ENCODE results near the gene PAMR1. TPM values are rescaled to one million over a fixed set of nuclear protein-coding genes. Genes with fewer than 3 reads are reported as not detected.

Gene PAMR1
- total RNA-seq, 1 donor = 278 TPM

- no peak overlapping the region for H3K4me3 ChIP-seq (ENCODE audit: low read depth, low read length)
- no peak for DNase-seq (ENCODE audit: low read depth)
- TF ChIP-seq, protein P1, sequence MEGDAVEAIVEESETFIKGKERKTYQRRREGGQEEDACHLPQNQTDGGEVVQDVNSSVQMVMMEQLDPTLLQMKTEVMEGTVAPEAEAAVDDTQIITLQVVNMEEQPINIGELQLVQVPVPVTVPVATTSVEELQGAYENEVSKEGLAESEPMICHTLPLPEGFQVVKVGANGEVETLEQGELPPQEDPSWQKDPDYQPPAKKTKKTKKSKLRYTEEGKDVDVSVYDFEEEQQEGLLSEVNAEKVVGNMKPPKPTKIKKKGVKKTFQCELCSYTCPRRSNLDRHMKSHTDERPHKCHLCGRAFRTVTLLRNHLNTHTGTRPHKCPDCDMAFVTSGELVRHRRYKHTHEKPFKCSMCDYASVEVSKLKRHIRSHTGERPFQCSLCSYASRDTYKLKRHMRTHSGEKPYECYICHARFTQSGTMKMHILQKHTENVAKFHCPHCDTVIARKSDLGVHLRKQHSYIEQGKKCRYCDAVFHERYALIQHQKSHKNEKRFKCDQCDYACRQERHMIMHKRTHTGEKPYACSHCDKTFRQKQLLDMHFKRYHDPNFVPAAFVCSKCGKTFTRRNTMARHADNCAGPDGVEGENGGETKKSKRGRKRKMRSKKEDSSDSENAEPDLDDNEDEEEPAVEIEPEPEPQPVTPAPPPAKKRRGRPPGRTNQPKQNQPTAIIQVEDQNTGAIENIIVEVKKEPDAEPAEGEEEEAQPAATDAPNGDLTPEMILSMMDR (IDR thresholded peaks at IDR 0.05; ENCODE audit: insufficient read depth, low read length) = no peak
Observed at GRCh38 chr11:35545391-35546003, 20.1 kb upstream of the PAMR1 start.

GRCh38 chr11:35543481-35543880 lies 18.1 kb upstream of the PAMR1 start:
- H3K4me3 ChIP-seq (ENCODE audit: low read depth, low read length) = no peak overlapping the region
- DNase-seq (ENCODE audit: low read depth) = no peak
- TF ChIP-seq, protein P1 (IDR thresholded peaks at IDR 0.05; ENCODE audit: insufficient read depth, low read length) = no peak

GRCh38 chr11:35541621-35542375 lies 16.4 kb upstream of the PAMR1 start:
- peak; percentile 99 for DNase-seq (ENCODE audit: low read depth)
- H3K4me3 ChIP-seq (ENCODE audit: low read depth, low read length) = no peak overlapping the region
- TF ChIP-seq, protein P1 (IDR thresholded peaks at IDR 0.05; ENCODE audit: insufficient read depth, low read length) = no peak

- H3K4me3 ChIP-seq (ENCODE audit: low read depth, low read length) = no peak overlapping the region
- DNase-seq (ENCODE audit: low read depth) = peak; percentile 55
- TF ChIP-seq, protein P1 (IDR thresholded peaks at IDR 0.05; ENCODE audit: insufficient read depth, low read length) = no peak
Observed at GRCh38 chr11:35540526-35540925, 15.1 kb upstream of the PAMR1 start.

- TF ChIP-seq, protein P1 (IDR thresholded peaks at IDR 0.05; ENCODE audit: insufficient read depth, low read length) = no peak
- H3K4me3 ChIP-seq (ENCODE audit: low read depth, low read length) = no peak overlapping the region
- peak; percentile 97 for DNase-seq (ENCODE audit: low read depth)
Observed at GRCh38 chr11:35539781-35540281, 14.4 kb upstream of the PAMR1 start.

- peak; percentile 72 for DNase-seq (ENCODE audit: low read depth)
- TF ChIP-seq, protein P1 (IDR thresholded peaks at IDR 0.05; ENCODE audit: insufficient read depth, low read length) = no peak
- H3K4me3 ChIP-seq (ENCODE audit: low read depth, low read length) = no peak overlapping the region
Observed at GRCh38 chr11:35539256-35539655, 13.8 kb upstream of the PAMR1 start.
